Measurements from ENCODE around the gene CD96. TPM values are rescaled to one million over a fixed set of nuclear protein-coding genes. Genes with fewer than 3 reads are reported as not detected.
"Not testable (repeated sequence)": the region's sequence is repeated elsewhere in the genome, so short reads cannot be mapped to it uniquely, and the experiment has no call there.

The CD96 gene
- total RNA-seq, 1 donor from 2014 or later: not detected

DNA sequence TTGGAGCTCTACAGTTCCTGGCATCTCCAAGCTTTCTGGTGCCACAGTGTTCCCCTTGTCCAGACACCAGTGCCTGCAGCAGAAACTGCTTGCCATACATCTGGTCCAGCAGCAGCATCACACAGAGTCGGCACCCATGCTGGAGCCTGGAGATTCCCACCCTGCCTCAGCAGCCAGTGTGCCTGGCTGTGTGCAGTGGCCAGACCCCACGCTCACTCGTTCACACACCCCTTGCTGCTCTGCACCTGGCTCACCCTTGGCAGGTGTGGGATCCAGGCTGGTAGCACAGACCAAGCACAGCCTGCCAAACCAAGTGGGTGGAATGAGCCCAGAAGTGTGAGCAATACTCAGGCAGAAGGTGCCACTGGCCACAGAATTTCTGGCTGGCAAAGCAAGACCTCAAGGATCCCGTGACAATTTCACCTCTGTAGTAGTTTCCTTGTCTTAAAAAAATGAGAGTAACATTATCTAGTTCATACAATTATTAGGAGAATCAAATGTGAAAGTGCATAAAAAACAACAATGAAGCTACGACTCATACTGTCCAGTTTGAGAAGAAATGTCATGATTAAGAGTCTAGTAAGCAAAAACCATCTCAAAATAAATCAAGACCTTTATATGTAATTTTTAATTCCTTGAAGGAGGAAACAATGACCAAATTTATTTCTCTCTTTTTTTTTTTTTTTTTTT is 76.1 kb downstream of the CD96 start:
- no peak for DNase-seq (ENCODE audit: extremely low read depth, low read depth, low spot score)

DNA sequence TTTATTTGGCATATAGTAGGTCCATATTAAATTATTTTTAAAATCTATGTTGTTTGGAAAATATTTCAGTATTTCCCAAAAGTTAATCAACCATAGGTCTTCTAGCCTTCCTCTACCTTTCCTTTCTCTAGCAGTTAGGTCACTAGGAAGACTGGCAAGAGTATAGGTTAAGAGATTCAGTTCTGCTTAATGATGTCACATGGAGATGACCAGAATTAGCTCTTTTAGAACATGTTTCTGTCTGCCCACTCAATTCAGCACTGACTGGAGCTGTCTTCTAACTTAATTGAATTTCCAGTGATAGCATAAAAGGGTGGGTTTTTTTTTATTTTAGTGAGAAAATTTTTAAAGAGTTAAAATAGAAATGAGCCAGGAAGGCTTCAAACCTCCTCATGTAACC is 76.9 kb downstream of the CD96 start:
- DNase-seq (ENCODE audit: extremely low read depth, low read depth, low spot score): no peak

DNA sequence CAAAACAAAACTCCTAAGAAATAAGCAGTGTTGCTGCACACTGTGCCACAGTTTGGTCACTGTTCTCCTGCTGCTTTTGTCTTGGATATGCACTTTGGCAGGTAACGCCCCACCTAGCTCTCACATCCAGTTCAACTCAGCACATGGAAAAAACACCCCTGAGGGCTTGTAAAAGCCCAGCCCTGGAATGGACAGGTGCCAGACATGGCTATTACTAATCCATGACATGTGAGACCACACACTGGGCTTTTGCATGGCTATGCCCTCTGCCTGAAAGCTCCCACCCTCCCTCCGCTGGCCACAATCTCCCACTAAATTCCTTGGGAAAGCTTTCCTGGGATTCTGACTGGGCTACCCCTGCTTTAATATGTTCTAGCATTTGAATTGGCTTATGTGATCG is 77.8 kb downstream of the CD96 start:
- no peak for DNase-seq (ENCODE audit: extremely low read depth, low read depth, low spot score)

DNA sequence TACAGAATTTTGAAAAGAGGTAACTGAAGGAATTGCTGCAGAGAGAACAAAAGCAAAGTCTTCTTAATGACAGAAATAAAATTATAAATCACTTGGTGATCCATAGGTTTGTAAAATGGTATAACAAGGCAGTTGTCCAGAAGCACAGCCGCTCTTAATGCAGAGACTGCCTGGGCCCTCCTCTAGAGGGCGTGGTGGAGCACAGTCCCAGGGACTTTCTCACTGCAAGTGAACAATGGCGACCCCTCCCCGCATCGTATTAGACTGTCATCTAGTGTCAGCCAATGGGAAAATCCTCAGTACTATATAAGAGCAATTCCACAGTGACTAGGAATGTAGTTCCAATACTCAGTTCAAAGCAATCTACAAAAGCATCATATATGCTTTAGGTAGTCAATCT is 79.5 kb downstream of the CD96 start:
- DNase-seq (ENCODE audit: extremely low read depth, low read depth, low spot score): no peak

DNA sequence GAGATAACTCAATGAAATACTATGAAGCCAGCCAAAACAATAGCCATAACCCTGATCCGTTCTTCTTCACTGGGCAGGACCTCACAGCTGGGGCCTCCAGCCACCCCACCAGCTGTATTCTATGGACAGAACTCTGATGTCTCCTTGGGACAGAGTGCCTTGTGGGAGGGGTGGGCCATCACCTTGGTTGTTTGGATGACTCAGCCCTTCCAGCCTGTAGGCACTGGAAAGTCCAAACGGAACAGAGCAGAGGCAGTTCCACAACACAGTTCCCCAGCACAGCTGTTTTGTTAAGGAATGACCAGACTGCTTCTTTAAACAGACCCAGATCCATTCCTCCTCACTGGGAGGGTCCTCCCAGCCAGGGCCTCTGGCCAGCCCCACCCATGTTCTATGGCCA is 85.1 kb downstream of the CD96 start:
- DNase-seq (ENCODE audit: extremely low read depth, low read depth, low spot score): no peak

DNA sequence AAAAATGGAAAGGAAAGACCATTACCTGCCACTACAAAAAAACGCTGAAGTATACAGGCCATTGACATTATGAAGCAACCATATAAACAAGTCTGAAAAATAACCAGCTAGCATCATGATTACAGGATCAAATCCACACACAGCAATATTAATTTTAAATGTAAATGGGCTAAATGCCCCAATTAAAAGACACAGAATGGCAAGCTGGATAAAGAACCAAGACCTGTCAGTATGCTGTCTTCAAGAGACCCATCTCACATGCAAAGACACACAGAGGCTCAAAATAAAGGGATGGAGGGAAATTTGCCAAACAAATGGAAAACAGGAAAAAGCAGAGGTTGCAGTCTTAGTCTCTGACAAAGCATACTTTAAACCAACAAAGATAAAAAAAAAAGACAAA is 87.0 kb downstream of the CD96 start:
- not testable (repeated sequence) for DNase-seq (ENCODE audit: extremely low read depth, low read depth, low spot score)

DNA sequence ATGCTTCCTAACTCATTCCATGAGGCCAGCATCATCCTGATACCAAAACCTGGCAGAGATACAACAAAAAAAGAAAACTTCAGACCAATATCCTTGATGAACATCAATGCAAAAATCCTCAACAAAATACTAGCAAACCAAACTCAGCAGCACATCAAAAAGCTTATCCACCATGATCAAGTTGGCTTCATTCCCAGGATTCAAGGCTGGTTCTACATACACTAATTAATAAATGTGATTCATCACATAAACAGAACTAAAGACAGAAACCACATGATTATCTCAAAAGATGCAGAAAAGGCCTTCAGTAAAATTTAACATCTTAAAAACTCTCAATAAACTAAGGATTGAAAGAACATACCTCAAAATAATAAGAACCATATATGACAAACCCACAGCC is 88.6 kb downstream of the CD96 start:
- DNase-seq (ENCODE audit: extremely low read depth, low read depth, low spot score): not testable (repeated sequence)

DNA sequence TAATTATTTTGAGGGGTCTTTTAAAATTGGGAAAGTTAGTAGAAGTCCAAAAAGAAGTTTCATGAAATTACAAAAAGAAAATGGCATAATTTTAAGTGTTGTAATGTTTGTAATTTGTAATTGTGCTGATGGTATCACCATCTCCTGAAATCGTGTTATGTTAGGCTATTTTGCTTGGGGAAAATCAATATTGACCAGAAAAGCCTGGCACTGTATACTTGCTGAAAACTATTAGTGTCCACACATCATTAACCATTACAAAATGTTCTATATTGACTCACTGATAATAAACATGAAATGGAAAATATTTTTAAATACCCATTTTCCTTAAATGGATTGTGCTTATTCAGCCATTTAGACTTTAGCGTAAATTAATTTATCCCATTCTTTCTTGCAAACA is 93.4 kb downstream of the CD96 start:
- no peak for DNase-seq (ENCODE audit: extremely low read depth, low read depth, low spot score)

DNA sequence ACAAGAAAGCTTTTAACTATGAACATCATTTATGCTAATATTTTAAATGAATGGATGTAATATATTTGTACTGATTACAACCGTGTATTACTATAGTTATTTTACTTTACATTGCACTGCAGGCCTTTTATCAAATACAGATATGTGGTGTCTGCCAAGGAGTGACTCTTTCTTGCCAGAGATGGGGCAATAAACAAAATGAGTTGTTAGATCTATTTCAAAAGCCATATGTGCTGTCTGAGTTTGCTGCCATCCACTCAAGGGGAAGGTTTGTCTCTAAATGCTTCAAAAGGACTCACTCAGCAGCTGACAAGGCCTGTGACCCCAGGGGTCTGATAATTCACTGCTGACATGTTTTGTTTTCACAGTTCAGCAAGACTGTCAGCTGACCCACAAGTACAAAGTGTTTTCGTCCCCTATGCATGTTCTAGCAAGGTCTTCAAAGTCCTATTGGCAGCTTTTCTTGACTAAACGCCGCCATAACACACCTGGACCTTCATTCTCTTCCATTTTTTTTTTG is 94.4 kb downstream of the CD96 start:
- no peak for DNase-seq (ENCODE audit: extremely low read depth, low read depth, low spot score)

DNA sequence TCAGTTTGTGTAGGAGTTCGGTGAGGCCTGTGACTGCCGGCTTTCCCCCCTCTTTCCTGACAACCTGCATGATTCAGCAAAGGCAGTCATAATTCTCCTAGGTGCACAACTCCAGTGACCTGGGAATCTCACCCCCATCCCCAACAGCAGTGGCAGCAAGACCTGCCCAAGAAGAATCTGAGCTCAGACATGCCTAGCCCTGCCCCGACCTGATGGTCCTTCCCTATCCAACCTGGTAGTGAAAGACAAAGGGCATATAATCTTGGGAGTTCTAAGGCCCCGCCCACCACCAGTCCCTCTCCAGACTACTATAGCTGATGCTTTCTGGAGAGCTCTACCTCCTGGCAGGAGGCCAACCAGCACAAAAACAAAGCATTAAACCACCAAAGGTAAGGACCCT is 97.3 kb downstream of the CD96 start:
- no peak for DNase-seq (ENCODE audit: extremely low read depth, low read depth, low spot score)

DNA sequence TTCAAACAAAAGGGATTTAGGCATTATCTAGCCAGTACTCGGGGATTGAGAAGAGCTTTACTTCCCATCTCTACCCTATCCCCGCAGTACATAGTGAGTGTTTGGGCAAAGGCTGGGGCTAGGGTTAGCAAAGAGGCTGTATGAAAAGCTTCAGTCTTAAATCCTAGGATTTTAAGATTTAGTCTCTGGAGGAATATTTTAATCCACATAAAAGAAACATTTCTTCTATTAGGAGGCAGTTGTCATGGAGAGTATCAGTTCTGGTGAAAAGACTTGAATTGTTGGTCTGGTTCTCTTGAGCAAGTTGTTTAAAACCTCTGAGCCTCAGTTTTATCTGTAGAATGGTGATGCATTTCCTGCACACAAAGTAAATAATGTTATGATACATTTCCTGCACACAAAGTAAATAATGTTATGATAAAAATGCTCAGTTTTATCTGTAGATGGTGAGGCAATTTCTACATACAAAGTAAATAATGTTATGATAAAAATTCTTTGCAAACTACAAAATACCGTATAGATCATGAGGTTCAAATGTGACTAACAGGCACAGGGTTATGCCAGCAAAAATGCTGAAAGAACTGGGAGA is 107.1 kb downstream of the CD96 start:
- no peak for DNase-seq (ENCODE audit: extremely low read depth, low read depth, low spot score)

DNA sequence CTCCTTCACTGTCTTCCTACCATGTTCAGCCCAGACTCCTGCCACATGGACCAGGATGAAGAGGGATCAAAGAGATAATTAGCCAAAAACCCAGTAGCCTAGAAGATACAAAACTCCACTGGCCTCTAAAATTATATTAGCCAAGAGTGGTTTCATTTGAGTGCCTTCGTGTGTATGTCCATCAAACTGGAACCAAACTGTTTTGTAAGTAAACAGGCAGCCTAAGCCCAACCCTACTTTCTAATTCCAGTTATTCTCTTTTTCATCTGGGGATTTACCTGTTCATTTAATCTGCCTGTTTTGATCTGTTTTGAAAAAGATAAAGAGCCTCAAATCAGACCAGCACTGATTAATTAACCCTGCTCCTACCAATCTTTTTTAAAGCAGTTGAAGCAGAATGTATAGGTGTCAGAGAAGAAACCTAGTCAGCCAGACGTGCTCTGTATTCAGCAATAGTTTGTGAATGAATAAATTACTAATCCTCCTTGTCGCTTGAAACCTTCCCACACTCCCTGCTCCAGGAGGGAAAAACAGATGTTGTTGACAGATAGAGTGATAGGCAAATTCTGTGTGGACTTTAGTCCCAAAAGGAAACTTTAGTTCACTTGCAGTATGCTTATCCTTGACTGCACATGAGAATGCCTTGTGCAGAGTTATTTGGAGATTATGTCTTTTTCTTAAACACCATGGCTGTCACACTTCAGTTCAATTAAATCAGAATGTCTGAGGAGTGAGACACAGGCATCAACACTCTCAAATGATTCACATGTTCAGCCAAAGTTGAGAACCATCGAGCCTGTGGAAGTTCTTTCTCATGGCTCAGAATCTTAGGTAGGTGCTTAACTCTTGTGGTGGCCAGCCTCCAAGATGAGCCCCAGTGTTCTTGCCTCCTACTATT is 108.6 kb downstream of the CD96 start:
- no peak for DNase-seq (ENCODE audit: extremely low read depth, low read depth, low spot score)

DNA sequence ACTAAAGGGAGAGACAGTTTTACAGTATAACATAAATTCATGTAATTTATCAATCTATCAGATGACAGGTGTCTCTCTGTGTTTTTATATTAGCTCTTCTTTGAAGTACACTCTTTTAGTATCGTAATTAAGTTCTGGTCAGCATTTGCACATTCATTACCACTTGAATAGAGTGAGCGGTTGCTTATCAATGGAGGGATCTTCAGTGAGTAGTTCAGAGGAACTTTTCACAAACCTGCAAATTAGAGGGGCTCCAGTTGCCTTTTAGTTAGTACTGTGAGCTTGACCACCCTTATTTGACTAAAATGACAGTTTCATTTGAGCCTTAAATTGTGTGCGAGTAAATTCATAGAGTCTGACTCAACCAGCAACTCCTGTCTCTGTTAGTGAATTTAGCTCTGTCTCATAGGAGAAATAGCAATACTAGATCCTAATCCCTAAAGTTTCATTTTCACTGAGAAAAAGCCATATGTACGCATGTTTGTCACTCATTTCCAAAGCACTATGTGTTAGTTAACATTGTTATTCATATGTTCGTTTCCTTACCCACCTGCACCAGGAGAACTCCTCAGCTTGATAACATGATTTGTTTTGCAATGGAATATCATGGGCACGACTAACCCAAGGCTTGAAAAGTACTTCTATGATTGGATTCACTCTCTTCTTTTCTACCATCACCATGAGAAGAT is 110.6 kb downstream of the CD96 start:
- DNase-seq (ENCODE audit: extremely low read depth, low read depth, low spot score): no peak

DNA sequence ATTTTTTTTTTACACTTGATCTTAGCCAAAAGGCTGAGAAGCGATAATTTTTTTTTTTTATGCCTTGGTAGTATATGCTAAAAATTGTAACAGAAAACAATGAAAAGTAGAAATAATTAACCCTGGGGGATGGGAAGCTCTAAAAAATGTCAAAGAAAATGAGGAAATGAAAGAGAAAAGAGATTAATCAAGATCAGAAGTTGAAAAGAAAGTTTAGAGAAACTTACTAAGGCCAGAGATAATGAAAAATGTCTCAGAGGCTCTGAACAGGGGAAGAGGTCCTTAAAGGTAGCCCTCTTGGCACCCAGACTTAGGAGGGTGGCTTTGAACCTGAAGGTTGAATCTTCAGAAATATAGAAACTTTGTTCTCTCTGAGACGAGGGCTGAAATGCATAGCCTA is 111.8 kb downstream of the CD96 start:
- no peak for DNase-seq (ENCODE audit: extremely low read depth, low read depth, low spot score)

DNA sequence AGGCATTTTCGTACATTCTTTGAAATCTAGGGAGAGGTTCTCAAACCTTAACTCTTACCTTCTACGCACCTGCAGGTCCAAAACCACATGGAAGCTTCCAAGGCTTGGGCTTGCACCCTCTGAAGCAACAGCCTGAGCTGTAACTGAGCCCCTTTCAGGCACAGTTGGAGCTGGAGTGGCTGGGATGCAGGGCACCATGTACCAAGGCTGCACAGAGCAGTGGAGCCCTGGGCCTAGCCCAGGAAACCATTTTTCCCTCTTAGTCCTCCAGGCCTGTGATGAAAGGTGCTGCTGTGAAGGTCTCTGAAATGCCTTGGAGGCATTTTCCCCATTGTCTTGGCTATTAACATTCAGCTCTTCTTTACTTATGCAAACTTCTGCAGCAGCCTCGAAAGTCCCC is 120.0 kb downstream of the CD96 start:
- no peak for DNase-seq (ENCODE audit: extremely low read depth, low read depth, low spot score)

DNA sequence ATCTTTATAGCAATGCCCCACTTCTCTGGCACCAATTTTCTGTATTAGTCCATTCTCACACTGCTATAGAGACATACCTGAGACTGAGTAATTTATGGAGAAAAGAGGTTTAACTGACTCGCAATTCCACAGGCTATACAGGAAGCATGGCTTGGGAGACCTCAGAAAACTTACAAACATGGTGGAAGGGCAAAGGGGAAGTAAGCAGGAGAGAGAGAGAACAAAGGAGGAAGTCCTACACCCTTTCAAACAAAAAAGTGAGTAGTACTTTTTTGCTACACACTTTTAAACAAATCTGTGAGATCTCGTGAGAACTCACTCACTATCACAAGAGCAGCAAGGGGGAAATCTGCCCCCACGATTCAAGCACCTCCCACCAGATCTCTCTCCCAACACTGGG is 120.9 kb downstream of the CD96 start:
- DNase-seq (ENCODE audit: extremely low read depth, low read depth, low spot score): no peak

DNA sequence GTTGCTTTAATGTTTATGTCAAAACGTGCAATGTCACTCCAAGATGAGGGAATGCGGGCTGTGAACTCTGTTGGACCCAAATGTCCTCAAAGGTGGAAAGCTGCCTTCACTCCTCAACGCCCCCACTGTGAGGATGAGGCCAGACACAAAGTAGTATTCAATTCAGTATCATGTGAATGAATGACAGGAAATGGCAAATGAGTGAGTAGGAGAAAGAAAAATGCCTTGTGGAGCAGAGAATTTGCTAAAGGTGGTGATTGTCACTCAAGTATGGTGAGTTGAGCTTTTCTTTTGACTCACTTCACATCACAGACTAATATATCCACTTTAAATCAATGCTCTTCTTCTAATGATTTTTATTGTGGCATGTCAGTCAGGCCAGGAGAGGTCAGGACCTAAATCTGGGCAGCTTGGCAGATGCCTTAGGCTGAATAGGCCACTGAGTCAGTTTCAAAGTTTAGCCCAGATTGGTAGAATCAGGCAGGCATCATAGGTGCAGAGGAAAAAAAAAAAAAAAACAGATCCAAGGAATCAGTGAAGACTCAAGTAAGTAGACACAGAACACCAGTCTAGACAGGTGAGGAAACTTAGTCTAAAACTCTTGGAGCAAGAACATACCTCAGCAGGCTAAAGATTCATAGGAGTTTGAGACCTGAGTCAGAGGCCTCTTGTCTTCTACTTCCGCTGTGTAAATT is 124.2 kb downstream of the CD96 start:
- DNase-seq (ENCODE audit: extremely low read depth, low read depth, low spot score): no peak

DNA sequence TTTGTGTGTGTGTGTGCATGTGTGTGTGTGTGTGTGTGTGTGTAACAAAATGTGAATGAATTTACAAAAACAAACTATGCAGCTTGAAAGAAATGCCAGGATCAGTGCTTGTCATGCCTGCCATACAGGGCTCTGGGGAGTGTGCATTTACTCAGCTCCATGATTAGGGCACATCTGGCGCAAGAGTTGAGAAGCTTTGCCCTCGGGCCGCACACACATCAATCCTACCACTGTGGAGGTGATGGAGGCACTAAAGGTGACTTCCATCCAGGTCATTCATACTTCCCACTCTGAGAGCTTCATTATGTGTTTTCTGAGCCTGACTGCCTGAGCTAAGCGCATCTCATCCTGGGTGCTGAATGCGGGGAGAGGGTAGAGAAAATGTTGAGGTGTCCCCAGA is 125.2 kb downstream of the CD96 start:
- no peak for DNase-seq (ENCODE audit: extremely low read depth, low read depth, low spot score)

DNA sequence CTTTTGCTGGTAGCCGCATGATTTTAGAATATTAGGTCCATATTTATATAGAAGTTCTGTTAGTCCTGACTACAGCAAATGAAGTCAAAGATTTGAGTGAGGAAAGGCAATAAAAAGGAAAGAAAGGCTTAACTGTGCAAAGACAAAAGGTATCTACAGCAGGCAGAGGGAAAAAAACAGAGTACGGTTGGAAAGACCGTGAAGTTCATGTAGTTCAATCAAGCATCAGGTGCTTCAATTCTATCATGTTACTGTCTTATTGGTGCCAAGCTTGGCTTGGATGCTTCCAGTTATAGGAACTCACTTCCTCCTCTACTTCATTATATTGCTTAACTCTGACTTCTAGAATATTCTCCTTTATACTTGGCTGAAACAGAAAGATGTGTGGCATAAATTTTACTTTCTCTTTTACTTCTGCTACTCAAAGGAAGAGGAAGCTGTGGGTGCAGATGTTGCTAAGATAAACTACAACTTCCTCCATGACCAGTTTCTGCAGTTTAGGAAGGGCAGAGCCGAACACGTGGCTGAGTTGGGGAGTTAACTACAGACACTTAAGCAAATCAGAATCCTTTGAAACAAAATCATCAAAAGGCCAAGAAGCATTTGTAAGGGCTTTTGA is 125.7 kb downstream of the CD96 start:
- no peak for DNase-seq (ENCODE audit: extremely low read depth, low read depth, low spot score)

DNA sequence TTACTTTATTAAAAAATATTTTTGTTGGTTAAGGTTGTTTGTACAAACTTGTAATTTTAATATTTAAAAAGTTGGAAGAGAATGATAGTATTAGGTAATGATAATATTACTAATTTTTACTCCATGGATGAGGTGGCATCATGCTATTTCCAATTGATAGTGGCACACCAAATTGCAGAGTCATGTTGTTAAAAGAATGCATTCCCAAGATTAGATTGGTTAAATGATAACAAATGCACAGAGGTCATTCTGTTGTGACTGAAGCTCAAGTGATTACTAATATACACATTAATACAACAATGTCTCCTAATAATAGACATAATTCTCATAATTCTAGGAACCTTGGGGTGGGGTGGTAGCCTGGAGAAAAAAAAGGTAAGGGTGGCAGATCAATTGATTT is 126.3 kb downstream of the CD96 start:
- DNase-seq (ENCODE audit: extremely low read depth, low read depth, low spot score): no peak

All from glomerular endothelial cell (primary cell).